ENCODE data around the gene NECTIN1.

Gene NECTIN1

GRCh38 chr11:119678351-119678750 is 50.6 kb downstream of the NECTIN1 start:
- Histone ChIP-seq H3K9me3 (ENCODE audit: control insufficient read depth, insufficient read depth, low read length) (peaks cover 7% of the 10 kb centered on the region; the same call in 1 of the 2 replicates), H3K79me2 (ENCODE audit: control insufficient read depth, low read length) (no peaks in the 10 kb centered on the region), H3K27ac (ENCODE audit: low read depth, low read length) (no peak overlapping the region), H4K20me1 (ENCODE audit: control insufficient read depth, insufficient read depth, low read depth, low read length) (no peaks in the 10 kb centered on the region), H3K9me2 (replicated peaks; ENCODE audit: control insufficient read depth, low read length) (no peaks in the 10 kb centered on the region), H3K4me2 (ENCODE audit: low read length) (no peak overlapping the region), H3F3A (ENCODE audit: control insufficient read depth, insufficient read depth) (peaks cover 14% of the 10 kb centered on the region), H3K36me3 (ENCODE audit: control insufficient read depth, low read length) (no peaks in the 10 kb centered on the region), H3K4me3 (ENCODE audit: low read length) (no peak overlapping the region), H3K4me1 (ENCODE audit: control insufficient read depth, low read length) (peaks cover 30% of the 10 kb centered on the region), H3K27me3 (ENCODE audit: control insufficient read depth, low read length) (no peaks in the 10 kb centered on the region)
- TF ChIP-seq EZH2phosphoT487 (IDR thresholded peaks at IDR 0.05; ENCODE audit: borderline replicate concordance, low read length) = no peak
- TF ChIP-seq, protein P1, sequence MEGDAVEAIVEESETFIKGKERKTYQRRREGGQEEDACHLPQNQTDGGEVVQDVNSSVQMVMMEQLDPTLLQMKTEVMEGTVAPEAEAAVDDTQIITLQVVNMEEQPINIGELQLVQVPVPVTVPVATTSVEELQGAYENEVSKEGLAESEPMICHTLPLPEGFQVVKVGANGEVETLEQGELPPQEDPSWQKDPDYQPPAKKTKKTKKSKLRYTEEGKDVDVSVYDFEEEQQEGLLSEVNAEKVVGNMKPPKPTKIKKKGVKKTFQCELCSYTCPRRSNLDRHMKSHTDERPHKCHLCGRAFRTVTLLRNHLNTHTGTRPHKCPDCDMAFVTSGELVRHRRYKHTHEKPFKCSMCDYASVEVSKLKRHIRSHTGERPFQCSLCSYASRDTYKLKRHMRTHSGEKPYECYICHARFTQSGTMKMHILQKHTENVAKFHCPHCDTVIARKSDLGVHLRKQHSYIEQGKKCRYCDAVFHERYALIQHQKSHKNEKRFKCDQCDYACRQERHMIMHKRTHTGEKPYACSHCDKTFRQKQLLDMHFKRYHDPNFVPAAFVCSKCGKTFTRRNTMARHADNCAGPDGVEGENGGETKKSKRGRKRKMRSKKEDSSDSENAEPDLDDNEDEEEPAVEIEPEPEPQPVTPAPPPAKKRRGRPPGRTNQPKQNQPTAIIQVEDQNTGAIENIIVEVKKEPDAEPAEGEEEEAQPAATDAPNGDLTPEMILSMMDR (IDR thresholded peaks at IDR 0.05; ENCODE audit: low read depth, low read length, poor library complexity, severe bottlenecking) = no peak

DNA sequence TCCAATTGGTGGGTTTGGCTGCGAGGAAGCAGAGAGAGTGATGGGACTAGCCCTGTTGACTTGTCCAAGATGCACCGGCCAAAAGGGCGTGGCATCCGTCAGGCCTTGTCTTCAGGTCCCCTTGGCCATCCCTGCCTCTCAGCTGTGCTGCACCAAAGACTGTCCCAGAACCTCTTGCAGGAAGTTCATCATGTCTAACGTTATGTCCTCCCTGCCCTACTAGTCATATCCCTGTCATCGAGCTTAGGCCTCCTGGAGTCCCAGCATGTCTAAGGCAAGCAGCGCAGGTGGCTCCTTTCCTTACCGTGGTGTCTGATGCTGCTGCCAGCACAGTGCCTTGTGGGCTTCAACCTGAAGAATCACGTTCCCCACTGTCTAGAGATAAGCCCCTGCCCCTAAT is 51.2 kb downstream of the NECTIN1 start:
- Histone ChIP-seq H3K4me3 (ENCODE audit: low read length) (no peak overlapping the region), H3F3A (ENCODE audit: control insufficient read depth, insufficient read depth) (peaks cover 19% of the 10 kb centered on the region), H3K27me3 (ENCODE audit: control insufficient read depth, low read length) (no peaks in the 10 kb centered on the region), H3K79me2 (ENCODE audit: control insufficient read depth, low read length) (no peaks in the 10 kb centered on the region), H3K9me2 (replicated peaks; ENCODE audit: control insufficient read depth, low read length) (no peaks in the 10 kb centered on the region), H3K4me1 (ENCODE audit: control insufficient read depth, low read length) (peaks cover 35% of the 10 kb centered on the region), H4K20me1 (ENCODE audit: control insufficient read depth, insufficient read depth, low read depth, low read length) (no peaks in the 10 kb centered on the region), H3K36me3 (ENCODE audit: control insufficient read depth, low read length) (no peaks in the 10 kb centered on the region), H3K27ac (ENCODE audit: low read depth, low read length) (no peak overlapping the region), H3K9me3 (ENCODE audit: control insufficient read depth, insufficient read depth, low read length) (peaks cover 7% of the 10 kb centered on the region; the same call in 1 of the 2 replicates), H3K4me2 (ENCODE audit: low read length) (no peak overlapping the region)
- no peak for TF ChIP-seq EZH2phosphoT487 (IDR thresholded peaks at IDR 0.05; ENCODE audit: borderline replicate concordance, low read length)
- TF ChIP-seq, protein P1 (IDR thresholded peaks at IDR 0.05; ENCODE audit: low read depth, low read length, poor library complexity, severe bottlenecking) = no peak

DNA sequence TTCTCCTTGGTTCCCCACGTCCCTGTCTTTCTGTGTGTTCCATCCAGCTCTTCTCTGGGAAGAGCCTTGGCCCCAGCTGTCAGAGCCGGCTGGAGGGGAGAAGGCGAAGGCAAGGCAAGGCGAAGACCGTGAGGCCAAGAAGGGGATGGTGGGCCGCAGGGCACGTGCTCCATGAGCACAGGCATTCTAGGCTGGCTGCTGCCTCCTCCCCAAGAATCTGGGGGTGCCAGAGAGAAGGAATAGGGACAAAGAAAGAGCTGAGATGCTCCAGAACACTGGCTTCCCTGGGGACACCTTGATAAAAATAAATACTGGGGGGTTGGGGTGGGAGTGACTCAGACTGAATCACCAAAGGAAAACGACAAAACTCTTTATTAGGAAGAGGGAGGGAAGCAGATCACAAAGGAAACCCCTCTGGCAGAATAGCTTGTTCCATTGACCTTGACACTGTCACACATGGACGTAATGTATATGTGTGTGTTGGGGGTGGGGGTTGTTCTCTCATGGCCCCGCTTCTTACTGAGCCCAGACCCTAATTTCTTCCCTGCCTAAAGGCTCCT is 52.5 kb downstream of the NECTIN1 start:
- H3K27me3 ChIP-seq (ENCODE audit: control insufficient read depth, low read length) = no peaks in the 10 kb centered on the region
- no peaks in the 10 kb centered on the region for H3K9me2 ChIP-seq (replicated peaks; ENCODE audit: control insufficient read depth, low read length)
- H3F3A ChIP-seq (ENCODE audit: control insufficient read depth, insufficient read depth) = peaks cover 19% of the 10 kb centered on the region
- no peaks in the 10 kb centered on the region for H3K36me3 ChIP-seq (ENCODE audit: control insufficient read depth, low read length)
- H3K4me3 ChIP-seq (ENCODE audit: low read length) = no peak overlapping the region
- TF ChIP-seq EZH2phosphoT487 (IDR thresholded peaks at IDR 0.05; ENCODE audit: borderline replicate concordance, low read length) = no peak
- TF ChIP-seq, protein P1 (IDR thresholded peaks at IDR 0.05; ENCODE audit: low read depth, low read length, poor library complexity, severe bottlenecking) = no peak
- peaks cover 7% of the 10 kb centered on the region; the same call in 1 of the 2 replicates for H3K9me3 ChIP-seq (ENCODE audit: control insufficient read depth, insufficient read depth, low read length)
- no peaks in the 10 kb centered on the region for H4K20me1 ChIP-seq (ENCODE audit: control insufficient read depth, insufficient read depth, low read depth, low read length)
- H3K27ac ChIP-seq (ENCODE audit: low read depth, low read length) = no peak overlapping the region
- H3K4me2 ChIP-seq (ENCODE audit: low read length) = no peak overlapping the region
- H3K79me2 ChIP-seq (ENCODE audit: control insufficient read depth, low read length) = no peaks in the 10 kb centered on the region
- peaks cover 48% of the 10 kb centered on the region for H3K4me1 ChIP-seq (ENCODE audit: control insufficient read depth, low read length)

Measured in DOHH2 (cell line).